Brain microvascular endothelial cell (primary cell): ENCODE results near the gene PIK3AP1.
"Not testable (repeated sequence)": the region's sequence is repeated elsewhere in the genome, so short reads cannot be mapped to it uniquely, and the experiment has no call there.

Source experiments
- DNase-seq: peaks from one replicate; pipeline ENCODE4 v3.0.0-alpha.2; 2020
- H3K27ac ChIP-seq: fragments of 250-450 bp; sonication (Bioruptor Pico); 2 replicates; pipeline ENCODE4 v1.5.1; 2020; ENCODE audit warnings: mild to moderate bottlenecking, moderate library complexity
- H3K27me3 ChIP-seq: fragments of 250-450 bp; sonication (Bioruptor Pico); replicated peaks from 2 replicates; pipeline ENCODE4 v1.5.1; 2020; ENCODE audit warnings: mild to moderate bottlenecking
- H3K36me3 ChIP-seq: fragments of 250-450 bp; sonication (Bioruptor Pico); replicated peaks from 2 replicates; pipeline ENCODE4 v1.5.1; 2020; ENCODE audit warnings: mild to moderate bottlenecking
- H3K4me3 ChIP-seq: 2 replicates; pipeline ENCODE4 v1.5.1; 2011; ENCODE audit warnings: low read depth, mild to moderate bottlenecking, control low read depth, low read length, moderate library complexity
- CTCF ChIP-seq: IDR thresholded peaks from 2 replicates; pipeline ENCODE4 v1.5.1; 2011; ENCODE audit warnings: low read depth, mild to moderate bottlenecking, moderate library complexity, low read length, control low read depth, inconsistent platforms; ENCODE audit errors: missing control alignments
- in situ Hi-C: cut with HindIII; loops from 2 replicates; pipeline ENCODE4 v1.10.0; 2017; ENCODE audit warnings: low sequenced_read_pairs, low pct_ligation_motif_present

PIK3AP1 gene

GRCh38 chr10:96576277-96576980 is 143.9 kb downstream of the PIK3AP1 start:
- in situ Hi-C loops: no loop called here
- H3K27ac ChIP-seq: no peak overlapping the region
- H3K36me3 ChIP-seq: no peaks in the 10 kb centered on the region
- no peak for DNase-seq
- no peaks in the 10 kb centered on the region for H3K27me3 ChIP-seq
- no peak for TF ChIP-seq CTCF
- H3K4me3 ChIP-seq: no peak overlapping the region

- DNase-seq, H3K27me3 ChIP-seq, H3K36me3 ChIP-seq, H3K4me3 ChIP-seq, H3K27ac ChIP-seq, in situ Hi-C loops: not testable (repeated sequence)
Observed at GRCh38 chr10:96574564-96574963, 145.8 kb downstream of the PIK3AP1 start.

- Histone ChIP-seq H3K36me3 (no peaks in the 10 kb centered on the region), H3K4me3 (no peak overlapping the region), H3K27ac (no peak overlapping the region), H3K27me3 (no peaks in the 10 kb centered on the region)
- no peak for DNase-seq
- in situ Hi-C loops: no loop called here
- no peak for TF ChIP-seq CTCF
Observed at GRCh38 chr10:96573036-96573435, 147.3 kb downstream of the PIK3AP1 start.

- H3K4me3 ChIP-seq: no peak overlapping the region
- in situ Hi-C loops: no loop called here
- H3K27me3 ChIP-seq: no peaks in the 10 kb centered on the region
- TF ChIP-seq CTCF: no peak
- no peak for DNase-seq
- H3K27ac ChIP-seq: no peak overlapping the region
- H3K36me3 ChIP-seq: no peaks in the 10 kb centered on the region
Observed at GRCh38 chr10:96570983-96571964, 149.0 kb downstream of the PIK3AP1 start.

GRCh38 chr10:96570511-96570910 is 149.8 kb downstream of the PIK3AP1 start:
- no peak for DNase-seq
- Histone ChIP-seq H3K27ac (no peak overlapping the region), H3K4me3 (no peak overlapping the region), H3K36me3 (no peaks in the 10 kb centered on the region), H3K27me3 (no peaks in the 10 kb centered on the region)
- TF ChIP-seq CTCF: no peak
- in situ Hi-C loops: no loop called here

- H3K27ac ChIP-seq: no peak overlapping the region
- no peak for TF ChIP-seq CTCF
- no peaks in the 10 kb centered on the region for H3K36me3 ChIP-seq
- H3K27me3 ChIP-seq: no peaks in the 10 kb centered on the region
- no peak for DNase-seq
- no peak overlapping the region for H3K4me3 ChIP-seq
- in situ Hi-C loops: no loop called here
Observed at GRCh38 chr10:96568402-96568801, 151.9 kb downstream of the PIK3AP1 start.
